MCF 10A (cell line): ENCODE data around the gene RGS17. TPM values are rescaled to one million over a fixed set of nuclear protein-coding genes. Genes with fewer than 3 reads are reported as not detected.

ENCODE experiments used
- BruUV-seq: library from RNA; stranded (reverse); fragments of 400-500 nt; replicated peaks from 2 replicates; lab custom pipeline; 2021; lab: Mats Ljungman, UMichigan
- CTCF ChIA-PET: fragments of 300-600 bp; sonication (Branson Sonifier 250); formaldehyde crosslinking; extraction: SDS; loops from one replicate; lab custom pipeline; 2021; ENCODE audit warnings: antibody characterized with exemption, inconsistent platforms; lab: Yijun Ruan, JAX
- POLR2A ChIA-PET: fragments of 300-600, 350-650 bp; sonication (Branson Sonifier 250); formaldehyde crosslinking; extraction: SDS; loops from one replicate; lab custom pipeline; 2020; ENCODE audit warnings: antibody characterized with exemption, inconsistent platforms; lab: Yijun Ruan, JAX
- DNase-seq: peaks from one replicate; pipeline ENCODE4 v3.0.0-alpha.2; 2018; ENCODE audit not compliant: unreplicated experiment
- H3K27ac Mint-ChIP-seq: one replicate; pipeline ENCODE4 v1.8.0; 2022; ENCODE audit warnings: mild to moderate bottlenecking, low read depth, mixed read lengths; ENCODE audit not compliant: unreplicated experiment
- H3K27me3 Mint-ChIP-seq: one replicate; pipeline ENCODE4 v1.8.0; 2022; ENCODE audit warnings: mixed read lengths; ENCODE audit not compliant: insufficient read depth, unreplicated experiment
- H3K36me3 Mint-ChIP-seq: one replicate; pipeline ENCODE4 v1.8.0; 2022; ENCODE audit warnings: mild to moderate bottlenecking, moderate library complexity, mixed read lengths; ENCODE audit not compliant: insufficient read depth, unreplicated experiment
- H3K4me1 Mint-ChIP-seq: one replicate; pipeline ENCODE4 v1.8.0; 2022; ENCODE audit warnings: mixed read lengths; ENCODE audit not compliant: insufficient read depth, unreplicated experiment
- H3K4me3 Mint-ChIP-seq: one replicate; pipeline ENCODE4 v1.8.0; 2022; ENCODE audit warnings: mild to moderate bottlenecking, moderate library complexity, mixed read lengths; ENCODE audit not compliant: unreplicated experiment
- H3K9me3 Mint-ChIP-seq: one replicate; pipeline ENCODE4 v1.8.0; 2022; ENCODE audit warnings: mixed read lengths; ENCODE audit not compliant: unreplicated experiment
- CTCF ChIP-seq: fragments of 200-600 bp; IDR thresholded peaks from one replicate; pipeline ENCODE4 v1.8.0; 2022; ENCODE audit warnings: antibody characterized with exemption, mild to moderate bottlenecking; ENCODE audit not compliant: unreplicated experiment
- intact Hi-C: fragments of 100-400 bp; cut with micrococcal nuclease; formaldehyde crosslinking; loops from 2 replicates; pipeline ENCODE4 v1.14.1; 2022
- total RNA-seq: library from RNA; stranded (reverse); gene quantifications from 2 replicates; pipeline ENCODE4 v1.2.3, GENCODE V29; 2022

Gene RGS17
- total RNA-seq, 1 experiment from 2014 or later = 2.5 TPM

- Mint-ChIP-seq H3K4me3 (no peak overlapping the region), H3K36me3 (no peaks in the 10 kb centered on the region), H3K27me3 (no peaks in the 10 kb centered on the region), H3K9me3 (no peaks in the 10 kb centered on the region), H3K4me1 (peaks cover 15% of the 10 kb centered on the region), H3K27ac (no peak overlapping the region)
- ChIA-PET POLR2A (no interaction called here), CTCF (no interaction called here)
- BruUV-seq = no TSS peak
- intact Hi-C loops = no loop called here
- no peak for TF ChIP-seq CTCF
- DNase-seq = no peak
These were observed 29.6 kb downstream of the RGS17 start for GRCh38 chr6:153101461-153101860.

- Mint-ChIP-seq H3K4me3 (no peak overlapping the region), H3K36me3 (no peaks in the 10 kb centered on the region), H3K4me1 (peaks cover 22% of the 10 kb centered on the region), H3K27ac (no peak overlapping the region), H3K9me3 (no peaks in the 10 kb centered on the region), H3K27me3 (no peaks in the 10 kb centered on the region)
- no peak for TF ChIP-seq CTCF
- POLR2A ChIA-PET = no interaction called here
- intact Hi-C loops = no loop called here
- CTCF ChIA-PET = interaction anchor here (0.5 kb wide), 1 partner anchor 58 kb away, joined by 3 read pairs; no protein-coding TSS in a partner anchor
- BruUV-seq = no TSS peak
- no peak for DNase-seq
These were observed 31.4 kb downstream of the RGS17 start for GRCh38 chr6:153099636-153100035.

GRCh38 chr6:153096792-153097191 is 34.3 kb downstream of the RGS17 start:
- intact Hi-C loops = loop anchor here (2.0 kb wide), 1 partner anchor 22 kb away; no protein-coding TSS in a partner anchor
- ChIA-PET CTCF (interaction anchor here (0.8 kb wide), 1 partner anchor 348 kb away, joined by 3 read pairs; no protein-coding TSS in a partner anchor), POLR2A (interaction anchor here (0.7 to 2.2 kb wide), 9 partner anchors 10 to 114 kb away, joined by 3 to 14 read pairs (median 4); partner anchors contain the start of gene FBXO5)
- Mint-ChIP-seq H3K9me3 (no peaks in the 10 kb centered on the region), H3K4me1 (peaks cover 35% of the 10 kb centered on the region), H3K27ac (no peak overlapping the region), H3K36me3 (no peaks in the 10 kb centered on the region), H3K27me3 (no peaks in the 10 kb centered on the region), H3K4me3 (no peak overlapping the region)
- BruUV-seq = no TSS peak
- no peak for TF ChIP-seq CTCF
- DNase-seq = peak; percentile 29

GRCh38 chr6:153096031-153096430 is 35.1 kb downstream of the RGS17 start:
- Mint-ChIP-seq H3K9me3 (no peaks in the 10 kb centered on the region), H3K27ac (no peak overlapping the region), H3K36me3 (no peaks in the 10 kb centered on the region), H3K27me3 (no peaks in the 10 kb centered on the region), H3K4me1 (peaks cover 35% of the 10 kb centered on the region), H3K4me3 (no peak overlapping the region)
- intact Hi-C loops = loop anchor here (2.0 kb wide), 1 partner anchor 23 kb away; no protein-coding TSS in a partner anchor
- DNase-seq = no peak
- ChIA-PET POLR2A (interaction anchor here (1.0 to 2.2 kb wide), 4 partner anchors 11 to 113 kb away, joined by 3 to 14 read pairs (median 4); partner anchors contain the start of gene FBXO5), CTCF (no interaction called here)
- no TSS peak for BruUV-seq
- no peak for TF ChIP-seq CTCF
